Heart right ventricle (tissue), 16 donors: ENCODE results near the gene ADAMTS17. TPM values are rescaled to one million over a fixed set of nuclear protein-coding genes. Genes with fewer than 3 reads are reported as not detected.

Experiments used
- ATAC-seq, 8 donors: fragments of 200-7000 bp; cut with Tn5 transposase; one replicate each; pipeline ENCODE4 v1.9.1; 2020; ENCODE audit warnings: mild to moderate bottlenecking in 8 of 8, moderate library complexity in 8 of 8, moderate number of reproducible peaks in 1 of 8
- DNase-seq, 2 donors: peaks; one replicate each; pipeline ENCODE4 v3.0.0-alpha.2; 2020
- H3K27ac ChIP-seq, 10 donors: fragments of 200-600 bp; sonication (generic) in 2 of 10; one replicate each; pipeline versions ENCODE4 v1.5.0 to v1.8.0; 2020 to 2022; ENCODE audit warnings: mild to moderate bottlenecking in 3 of 10
- H3K27me3 ChIP-seq, 7 donors: fragments of 200-600 bp; one replicate each; pipeline ENCODE4 v1.8.0; 2021 to 2022; ENCODE audit warnings: mild to moderate bottlenecking in 2 of 7
- H3K36me3 ChIP-seq, 9 donors: fragments of 200-600 bp; sonication (generic) in 1 of 9; one replicate each; pipeline versions ENCODE4 v1.5.0 to v1.8.0; 2020 to 2022; ENCODE audit warnings: mild to moderate bottlenecking in 2 of 9
- H3K4me1 ChIP-seq, 9 donors: fragments of 200-600 bp; sonication (generic) in 1 of 9; one replicate each; pipeline versions ENCODE4 v1.5.0 to v1.8.0; 2020 to 2022; ENCODE audit warnings: mild to moderate bottlenecking in 4 of 9
- H3K4me3 ChIP-seq, 10 donors: fragments of 200-600 bp; sonication (generic) in 2 of 10; one replicate each; pipeline versions ENCODE4 v1.5.0 to v1.8.0; 2020 to 2022; ENCODE audit warnings: mild to moderate bottlenecking in 7 of 10, moderate library complexity in 2 of 10
- H3K9me3 ChIP-seq, 11 donors: fragments of 200-600 bp in 10 of 11; sonication (generic) in 2 of 11; one replicate each; pipeline versions ENCODE4 v1.5.0 to v1.8.0; 2013 to 2022; ENCODE audit warnings: mild to moderate bottlenecking in 2 of 11, control low read depth in 1 of 11, moderate library complexity in 1 of 11
- CTCF ChIP-seq, 9 donors: fragments of 200-600 bp; sonication (generic) in 2 of 9; IDR thresholded peaks; one replicate each; pipeline versions ENCODE4 v1.5.0 to v1.8.0; 2021 to 2022; ENCODE audit warnings: antibody characterized with exemption in 9 of 9, mild to moderate bottlenecking in 5 of 9, moderate library complexity in 1 of 9
- WGBS, 2 donors: extraction: QIAGEN DNeasy Blood & Tissue Kit; methylation state at CpG; one replicate each; pipeline ENCODE4 v1.1.7; 2013; ENCODE audit warnings: inconsistent platforms in 1 of 2; 5-methylcytosine and 5-hydroxymethylcytosine counted together
- intact Hi-C, 10 donors: fragments of 100-400 bp; cut with DNase I; formaldehyde crosslinking; loops; one replicate each; pipeline versions ENCODE4 v1.11.1 to v1.14.2; 2022
- polyA plus RNA-seq, 2 donors: library from polyadenylated mRNA; stranded (reverse); fragments of 200-250 nt; gene quantifications; one replicate each; pipeline ENCODE4 v1.2.3, GENCODE V29; 2013
- total RNA-seq, 10 donors: library from RNA; stranded (reverse); fragmentation: NEBNext Ultra II Directional in 3 of 10; extraction: Animal tissue kit (Norgen Biotek cat#: 25700) in 3 of 10; gene quantifications; one replicate each; pipeline versions ENCODE4 v1.2.1 to v1.2.4, GENCODE V29; 2021 to 2023
- donor health status: Arrhythmogenic right ventricular cardiomyopathy.
- donor health status: ischemic (EF 13 %, LVEDD 7.1; RV severe dilation, severe dysfunction).
- donor health status: healthy with polysubstance abuse.
- donor health status: DM: no; HTN: yes; CAD: no.
- donor health status: DM: no; HTN: no; CAD: no.
- donor health status: ischemic (EF 25% LVEDD 6.9; RV normal size, moderate dysfunction).
- donor health status: ischemic (EF 25% LVEDD 5.7; RV mildly dilated, moderate dysfunction).
- donor health status: healthy.
- donor health status: DM: yes; HTN: yes; CAD: no.
- donor health status: Ischemic cardiomyopathy.
- donor health status: ischemic (EF 35%, LVEDD 5.7; RV mildly dilated, moderate dysfunction).
- donor health status: nonischemic (EF 11% LVEDD 7.7; RV severe dilation, severe dysfunction).
- donor health status: DM: yes; HTN: yes; CAD: no.
- donor health status: PGD.
- donor health status: ischemic (EF 29% LVEDD 5.4; RV normal size, mild dysfunction).
- donor health status: nonischemic (EF 23%, LVEDD 6.1; RV moderate dilation, normal function).

ADAMTS17 gene
- total and polyA plus RNA-seq, 12 donors, result 0.47 to 5.0 (median 1.2) TPM

GRCh38 chr15:99989095-99989494, 352.7 kb downstream of the ADAMTS17 start:
- H3K27me3 ChIP-seq, result no peaks in the 10 kb centered on the region
- peaks cover 0 to 8% (median 0%) of the 10 kb centered on the region in 11 donors for H3K9me3 ChIP-seq
- no peaks in the 10 kb centered on the region for H3K36me3 ChIP-seq
- intact Hi-C loops, result loop anchor here in 1 of 10 donors (10.0 kb wide), 1 partner anchor 126 kb away; no protein-coding TSS in a partner anchor
- H3K27ac ChIP-seq, result no peak overlapping the region
- TF ChIP-seq CTCF (IDR thresholded peaks at IDR 0.05), result no peak
- 81 to 96% methylated on average over 9 of the region's 9 CpGs for WGBS, 2 donors
- ATAC-seq, result no peak
- DNase-seq, result no peak
- H3K4me1 ChIP-seq, result peaks cover 0 to 4% (median 1%) of the 10 kb centered on the region in 9 donors
- no peak overlapping the region for H3K4me3 ChIP-seq

GRCh38 chr15:99987701-99988100, 354.1 kb downstream of the ADAMTS17 start:
- H3K9me3 ChIP-seq, result peaks cover 0 to 8% (median 0%) of the 10 kb centered on the region in 11 donors
- intact Hi-C loops, result loop anchor here in 1 of 10 donors (10.0 kb wide), 1 partner anchor 127 kb away; no protein-coding TSS in a partner anchor

GRCh38 chr15:99987119-99987506, 354.7 kb downstream of the ADAMTS17 start:
- ATAC-seq (no peak), DNase-seq (no peak)
- no peak for TF ChIP-seq CTCF (IDR thresholded peaks at IDR 0.05)
- intact Hi-C loops, result loop anchor here in 1 of 10 donors (10.0 kb wide), 1 partner anchor 128 kb away; no protein-coding TSS in a partner anchor
- Histone ChIP-seq H3K27ac (no peak overlapping the region), H3K36me3 (no peaks in the 10 kb centered on the region), H3K4me1 (peaks cover 0 to 21% (median 6%) of the 10 kb centered on the region in 9 donors), H3K9me3 (peaks cover 0 to 8% (median 0%) of the 10 kb centered on the region in 11 donors), H3K27me3 (no peaks in the 10 kb centered on the region), H3K4me3 (no peak overlapping the region)
- WGBS, 2 donors, result 91 to 93% methylated on average over 5 of the region's 5 CpGs

More at GRCh38 chr15:99987701-99988100, 354.1 kb downstream of the ADAMTS17 start:
- DNase-seq, result no peak
- H3K27ac ChIP-seq, result no peak overlapping the region
- H3K4me1 ChIP-seq, result peaks cover 0 to 18% (median 6%) of the 10 kb centered on the region in 9 donors
- no peaks in the 10 kb centered on the region for H3K27me3 ChIP-seq
- WGBS, 2 donors, result 93 to 94% methylated on average over 3 of the region's 3 CpGs
- no peaks in the 10 kb centered on the region for H3K36me3 ChIP-seq
- TF ChIP-seq CTCF (IDR thresholded peaks at IDR 0.05), result no peak
- no peak overlapping the region for H3K4me3 ChIP-seq
- ATAC-seq, result no peak

GRCh38 chr15:99986297-99987118, 355.3 kb downstream of the ADAMTS17 start:
- Histone ChIP-seq H3K4me3 (no peak overlapping the region), H3K36me3 (no peaks in the 10 kb centered on the region), H3K27ac (no peak overlapping the region), H3K27me3 (no peaks in the 10 kb centered on the region), H3K4me1 (peaks cover 0 to 21% (median 6%) of the 10 kb centered on the region in 9 donors), H3K9me3 (peaks cover 0 to 8% (median 0%) of the 10 kb centered on the region in 11 donors)
- DNase-seq, result no peak
- 69 to 71% methylated on average over 9 of the region's 9 CpGs for WGBS, 2 donors
- no peak for ATAC-seq
- intact Hi-C loops, result loop anchor here in 1 of 10 donors (10.0 kb wide), 1 partner anchor 128 kb away; no protein-coding TSS in a partner anchor
- TF ChIP-seq CTCF (IDR thresholded peaks at IDR 0.05), result no peak
